Ascending aorta (tissue), 2 donors: Measurements from ENCODE around the gene RAB3IL1. TPM values are rescaled to one million over a fixed set of nuclear protein-coding genes. Genes with fewer than 3 reads are reported as not detected.
A peak's percentile ranks its signal among the peaks of the same experiment; 100 is the strongest.

Experiments
- DNase-seq, 2 donors: peaks; one replicate each; pipeline ENCODE4 v3.0.0-alpha.2; 2019; ENCODE audit warnings: low spot score in 2 of 2
- H3K27ac ChIP-seq, 2 donors: fragments of 200-600 bp; sonication (generic); one replicate each; pipeline ENCODE4 v1.5.1; 2016 to 2017; ENCODE audit warnings: mild to moderate bottlenecking in 1 of 2
- H3K27me3 ChIP-seq: fragments of 200-600 bp; sonication (generic); one replicate; pipeline ENCODE4 v1.5.1; 2017
- H3K36me3 ChIP-seq, 2 donors: fragments of 200-600 bp; sonication (generic); one replicate each; pipeline ENCODE4 v1.5.1; 2016
- H3K4me1 ChIP-seq, 2 donors: fragments of 200-600 bp; sonication (generic); one replicate each; pipeline ENCODE4 v1.5.1; 2016 to 2017; ENCODE audit warnings: mild to moderate bottlenecking in 1 of 2
- H3K4me3 ChIP-seq, 2 donors: fragments of 200-600 bp; sonication (generic); one replicate each; pipeline ENCODE4 v1.5.1; 2016 to 2017; ENCODE audit warnings: mild to moderate bottlenecking in 1 of 2
- H3K9me3 ChIP-seq, 2 donors: fragments of 200-600 bp; sonication (generic); one replicate each; pipeline ENCODE4 v1.5.1; 2016
- CTCF ChIP-seq, 3 experiments: fragments of 200-600 bp in 2 of 3; fragments of 450-650 bp in 1 of 3; sonication (generic) in 2 of 3; IDR thresholded peaks; one replicate each; pipeline ENCODE4 v1.5.1; 2016 to 2019; ENCODE audit warnings: antibody characterized with exemption in 3 of 3, mild to moderate bottlenecking in 1 of 3, moderate library complexity in 1 of 3
- intact Hi-C: fragments of 100-400 bp; cut with DNase I; formaldehyde crosslinking; loops from one replicate; pipeline ENCODE4 v1.15.1; 2023
- total RNA-seq: library from RNA; depleted of rRNA; stranded (reverse); fragments of >200 nt; gene quantifications from one replicate; pipeline ENCODE4 v1.1.0, GENCODE V29; 2016

Gene RAB3IL1
- total RNA-seq, 1 donor from 2014 or later = 23.2 TPM

- DNase-seq = no peak
- peaks cover 0 to 15% of the 10 kb centered on the region in 2 donors for H3K4me1 ChIP-seq
- intact Hi-C loops = loop anchor here (5.0 kb wide), 1 partner anchor 53 kb away; no protein-coding TSS in a partner anchor
- TF ChIP-seq CTCF (IDR thresholded peaks at IDR 0.05) = no peak
- peak overlapping the region; percentile 71 to 83 for H3K27ac ChIP-seq
- peak overlapping the region in 1 of 2 donors; percentile 0 for H3K4me3 ChIP-seq
- no peaks in the 10 kb centered on the region for H3K9me3 ChIP-seq
- H3K36me3 ChIP-seq = peaks cover 35 to 41% of the 10 kb centered on the region in 2 donors
- H3K27me3 ChIP-seq = no peaks in the 10 kb centered on the region
Observed at GRCh38 chr11:61850687-61851086, 66.7 kb downstream of the RAB3IL1 start.

GRCh38 chr11:61848631-61849030, 68.7 kb downstream of the RAB3IL1 start:
- Histone ChIP-seq H3K9me3 (no peaks in the 10 kb centered on the region), H3K27ac (no peak overlapping the region), H3K4me3 (no peak overlapping the region), H3K36me3 (peaks cover 20 to 49% of the 10 kb centered on the region in 2 donors), H3K27me3 (no peaks in the 10 kb centered on the region), H3K4me1 (peaks cover 0 to 15% of the 10 kb centered on the region in 2 donors)
- no peak for DNase-seq
- no peak for TF ChIP-seq CTCF (IDR thresholded peaks at IDR 0.05)
- intact Hi-C loops = no loop called here

DNA sequence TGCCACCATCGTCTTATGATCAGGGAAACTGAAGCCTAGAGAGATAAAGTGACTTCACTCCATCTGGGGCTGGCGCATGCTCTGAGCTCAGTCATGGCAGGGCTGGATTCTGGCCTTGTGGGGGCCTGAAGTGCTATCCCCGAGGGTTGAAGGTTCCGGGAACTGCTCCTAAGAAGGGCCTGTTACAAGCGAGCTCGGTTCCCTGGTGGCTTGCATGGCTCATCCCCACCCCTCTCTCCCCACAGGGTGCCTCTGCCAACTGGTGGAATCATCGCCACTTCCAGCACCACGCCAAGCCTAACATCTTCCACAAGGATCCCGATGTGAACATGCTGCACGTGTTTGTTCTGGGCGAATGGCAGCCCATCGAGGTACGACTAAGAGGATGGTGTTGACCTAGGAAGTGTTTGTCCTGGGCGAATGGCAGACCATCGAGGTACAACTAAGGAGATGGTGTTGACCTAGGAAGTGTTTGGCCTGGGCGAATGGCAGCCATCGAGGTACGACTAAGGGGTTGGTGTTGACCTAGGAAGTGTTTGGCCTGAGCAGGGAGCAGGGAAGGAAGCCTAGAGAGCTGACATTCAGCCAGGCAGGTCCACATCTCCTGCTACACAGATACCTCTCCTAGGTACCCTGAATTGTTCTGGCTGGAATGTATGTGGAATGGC, 69.3 kb downstream of the RAB3IL1 start:
- peaks cover 26 to 51% of the 10 kb centered on the region in 2 donors for H3K36me3 ChIP-seq
- peaks cover 0 to 15% of the 10 kb centered on the region in 2 donors for H3K4me1 ChIP-seq
- no peak for DNase-seq
- intact Hi-C loops = no loop called here
- TF ChIP-seq CTCF (IDR thresholded peaks at IDR 0.05) = no peak
- H3K27ac ChIP-seq = no peak overlapping the region
- H3K27me3 ChIP-seq = no peaks in the 10 kb centered on the region
- no peak overlapping the region for H3K4me3 ChIP-seq
- no peaks in the 10 kb centered on the region for H3K9me3 ChIP-seq

Other genes with a start within 250 kb of the RAB3IL1 start
- 5.3 TPM for gene DAGLA, start 237.2 kb downstream of the RAB3IL1 start, total RNA-seq
- gene MYRF, start 164.9 kb downstream of the RAB3IL1 start, total RNA-seq = not detected
- 26.4 TPM for gene TMEM258, start 125.0 kb downstream of the RAB3IL1 start, total RNA-seq
- 1.5 TPM for gene FEN1, start 124.7 kb downstream of the RAB3IL1 start, total RNA-seq
- gene FADS1, start 100.6 kb downstream of the RAB3IL1 start, total RNA-seq = 47.1 TPM
- gene FADS2, start 89.3 kb downstream of the RAB3IL1 start, total RNA-seq = 37.6 TPM
- gene FADS3, start 26.0 kb downstream of the RAB3IL1 start, total RNA-seq = 191 TPM
- 30.9 TPM for gene BEST1, start 32.8 kb upstream of the RAB3IL1 start, total RNA-seq
- 2,353 TPM for gene FTH1, start 50.1 kb upstream of the RAB3IL1 start, total RNA-seq
- gene INCENP, start 206.4 kb upstream of the RAB3IL1 start, total RNA-seq = 55.5 TPM